Fibroblast of the aortic adventitia (primary cell): ENCODE data around the gene BIRC2. TPM values are rescaled to one million over a fixed set of nuclear protein-coding genes. Genes with fewer than 3 reads are reported as not detected.

Experiments
- DNase-seq: peaks from one replicate; pipeline ENCODE4 v3.0.0-alpha.2; 2010; ENCODE audit warnings: low read depth
- H3K4me3 ChIP-seq: 2 replicates; pipeline ENCODE4 v1.5.1; 2011; ENCODE audit warnings: low read depth, mild to moderate bottlenecking, control low read depth, low read length, moderate library complexity
- CTCF ChIP-seq: IDR thresholded peaks from 2 replicates; pipeline ENCODE4 v1.5.1; 2011; ENCODE audit warnings: mild to moderate bottlenecking, low read length, control low read depth, inconsistent platforms; ENCODE audit not compliant: insufficient read depth
- total RNA-seq: library from RNA; depleted of rRNA; stranded (reverse); fragments of >200 nt; gene quantifications from 2 replicates; pipeline ENCODE4 v1.2.3, GENCODE V29; 2012; ENCODE audit warnings: low replicate concordance

The BIRC2 gene
- total RNA-seq, 1 donor, result 68.7 TPM

- TF ChIP-seq CTCF, result no peak
- DNase-seq, result no peak
- H3K4me3 ChIP-seq, result no peak overlapping the region
Observed at GRCh38 chr11:102320679-102321078, 26.3 kb upstream of the BIRC2 start.

- DNase-seq, result no peak
- no peak overlapping the region for H3K4me3 ChIP-seq
- TF ChIP-seq CTCF, result no peak
Observed at GRCh38 chr11:102322560-102322959, 24.5 kb upstream of the BIRC2 start.

- DNase-seq, result peak; percentile 70
- no peak overlapping the region for H3K4me3 ChIP-seq
- TF ChIP-seq CTCF, result no peak
Observed at GRCh38 chr11:102323542-102324251, 23.3 kb upstream of the BIRC2 start.

GRCh38 chr11:102325088-102325487 lies 21.9 kb upstream of the BIRC2 start:
- TF ChIP-seq CTCF, result no peak
- no peak for DNase-seq
- no peak overlapping the region for H3K4me3 ChIP-seq

GRCh38 chr11:102328748-102329147 lies 18.3 kb upstream of the BIRC2 start:
- TF ChIP-seq CTCF, result no peak
- no peak overlapping the region for H3K4me3 ChIP-seq
- no peak for DNase-seq

GRCh38 chr11:102330231-102330630 lies 16.8 kb upstream of the BIRC2 start:
- no peak for DNase-seq
- TF ChIP-seq CTCF, result no peak
- H3K4me3 ChIP-seq, result no peak overlapping the region

GRCh38 chr11:102331341-102331740 lies 15.7 kb upstream of the BIRC2 start:
- DNase-seq, result no peak
- TF ChIP-seq CTCF, result no peak
- no peak overlapping the region for H3K4me3 ChIP-seq
